Nephron progenitor cell (in vitro differentiated cells): ENCODE data around the gene GPHA2.
A peak's percentile ranks its signal among the peaks of the same experiment; 100 is the strongest.

ENCODE experiments used
- DNase-seq: peaks from one replicate; pipeline ENCODE4 v3.0.0; 2021
- H3K27ac Mint-ChIP-seq: 2 replicates; pipeline ENCODE4 v1.8.0; 2021; ENCODE audit warnings: mild to moderate bottlenecking, moderate library complexity, mixed read lengths
- H3K27me3 Mint-ChIP-seq: 2 replicates; pipeline ENCODE4 v1.8.0; 2021; ENCODE audit warnings: mild to moderate bottlenecking, low read depth, mixed read lengths; ENCODE audit not compliant: poor library complexity
- H3K36me3 Mint-ChIP-seq: 2 replicates; pipeline ENCODE4 v1.8.0; 2021; ENCODE audit warnings: low read depth, mixed read lengths
- H3K4me1 Mint-ChIP-seq: 2 replicates; pipeline ENCODE4 v1.8.0; 2021; ENCODE audit warnings: mixed read lengths
- H3K4me3 Mint-ChIP-seq: 2 replicates; pipeline ENCODE4 v1.8.0; 2021; ENCODE audit warnings: mild to moderate bottlenecking, moderate library complexity, mixed read lengths
- H3K9me3 Mint-ChIP-seq: 2 replicates; pipeline ENCODE4 v1.8.0; 2021; ENCODE audit warnings: mild to moderate bottlenecking, moderate library complexity, mixed read lengths
- TF ChIP-seq, protein P1 (sequence below): fragments of 200-600 bp; sonication (generic); IDR thresholded peaks from 2 replicates; pipeline ENCODE4 v1.5.0; 2021; ENCODE audit warnings: antibody characterized with exemption

Gene GPHA2

DNA sequence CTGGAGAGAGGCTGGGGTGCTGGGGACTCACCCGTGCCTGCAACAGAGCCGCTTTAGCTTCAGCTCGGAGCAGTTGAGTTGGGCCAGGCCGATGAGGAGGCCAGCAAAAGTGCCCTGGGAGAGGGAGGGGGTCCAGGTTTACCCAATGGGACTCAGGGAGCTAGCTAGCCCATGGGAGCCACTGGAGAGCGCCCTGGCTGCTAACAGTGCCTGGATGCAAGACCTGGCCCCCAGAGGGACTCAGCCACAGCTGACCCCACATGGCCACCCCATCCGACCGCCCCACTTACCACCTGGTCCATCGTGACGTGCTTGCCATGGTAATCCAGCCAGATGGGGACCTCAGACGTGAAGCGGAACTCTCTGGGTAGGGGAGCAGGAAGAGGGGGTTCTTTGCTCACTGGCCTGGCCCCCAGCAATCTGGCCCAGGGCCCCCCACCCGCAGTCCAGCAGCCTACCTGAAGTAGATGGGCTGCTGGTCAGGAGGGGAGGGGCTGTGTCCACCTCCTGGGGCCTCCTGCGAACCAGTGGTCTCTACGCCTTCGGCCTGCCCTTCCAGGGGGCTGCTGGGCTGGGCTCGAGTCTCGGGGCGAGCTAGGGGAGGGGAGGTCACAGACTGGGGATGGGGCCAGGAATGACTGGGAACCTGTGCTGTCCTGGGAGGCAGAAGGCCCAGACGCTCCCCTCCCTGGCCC is 38.2 kb downstream of the GPHA2 start:
- TF ChIP-seq, protein P1, sequence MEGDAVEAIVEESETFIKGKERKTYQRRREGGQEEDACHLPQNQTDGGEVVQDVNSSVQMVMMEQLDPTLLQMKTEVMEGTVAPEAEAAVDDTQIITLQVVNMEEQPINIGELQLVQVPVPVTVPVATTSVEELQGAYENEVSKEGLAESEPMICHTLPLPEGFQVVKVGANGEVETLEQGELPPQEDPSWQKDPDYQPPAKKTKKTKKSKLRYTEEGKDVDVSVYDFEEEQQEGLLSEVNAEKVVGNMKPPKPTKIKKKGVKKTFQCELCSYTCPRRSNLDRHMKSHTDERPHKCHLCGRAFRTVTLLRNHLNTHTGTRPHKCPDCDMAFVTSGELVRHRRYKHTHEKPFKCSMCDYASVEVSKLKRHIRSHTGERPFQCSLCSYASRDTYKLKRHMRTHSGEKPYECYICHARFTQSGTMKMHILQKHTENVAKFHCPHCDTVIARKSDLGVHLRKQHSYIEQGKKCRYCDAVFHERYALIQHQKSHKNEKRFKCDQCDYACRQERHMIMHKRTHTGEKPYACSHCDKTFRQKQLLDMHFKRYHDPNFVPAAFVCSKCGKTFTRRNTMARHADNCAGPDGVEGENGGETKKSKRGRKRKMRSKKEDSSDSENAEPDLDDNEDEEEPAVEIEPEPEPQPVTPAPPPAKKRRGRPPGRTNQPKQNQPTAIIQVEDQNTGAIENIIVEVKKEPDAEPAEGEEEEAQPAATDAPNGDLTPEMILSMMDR: no peak
- no peaks in the 10 kb centered on the region for H3K9me3 Mint-ChIP-seq
- H3K4me3 Mint-ChIP-seq: no peak overlapping the region
- peaks cover 12% of the 10 kb centered on the region for H3K36me3 Mint-ChIP-seq
- no peaks in the 10 kb centered on the region for H3K27me3 Mint-ChIP-seq
- H3K27ac Mint-ChIP-seq: no peak overlapping the region
- DNase-seq: no peak
- H3K4me1 Mint-ChIP-seq: peaks cover 12% of the 10 kb centered on the region

DNA sequence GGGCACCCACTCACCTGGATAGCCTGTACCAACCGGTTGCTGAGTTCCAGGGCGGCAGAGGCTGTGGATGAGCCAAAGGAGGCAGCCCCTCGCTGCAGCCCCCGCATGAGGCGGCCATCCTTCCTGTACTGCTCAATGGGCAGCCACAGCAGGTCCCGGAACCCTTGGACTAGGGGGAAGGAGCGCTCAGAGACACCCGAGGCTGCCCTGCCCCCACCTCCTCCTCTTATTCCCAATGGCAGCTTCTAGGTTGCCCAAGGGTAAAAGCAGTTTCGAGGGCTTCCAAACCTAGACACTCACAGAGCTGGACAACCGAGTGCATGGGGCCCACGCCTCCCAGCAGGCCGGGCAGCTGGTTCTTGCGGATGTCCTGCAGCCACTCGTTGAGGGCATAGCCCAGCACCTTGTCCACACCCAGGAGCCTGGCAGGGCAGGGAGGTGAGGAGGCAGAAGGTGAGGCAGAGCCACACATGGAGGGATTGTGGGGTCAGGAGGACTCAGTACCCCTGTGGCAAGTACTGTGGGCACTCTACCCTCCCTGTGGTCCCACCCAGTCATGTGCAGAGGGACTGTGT is 39.2 kb downstream of the GPHA2 start:
- H3K9me3 Mint-ChIP-seq: no peaks in the 10 kb centered on the region
- no peak overlapping the region for H3K4me3 Mint-ChIP-seq
- peaks cover 9% of the 10 kb centered on the region for H3K36me3 Mint-ChIP-seq
- no peak for DNase-seq
- H3K27me3 Mint-ChIP-seq: no peaks in the 10 kb centered on the region
- peaks cover 19% of the 10 kb centered on the region for H3K4me1 Mint-ChIP-seq
- TF ChIP-seq, protein P1: no peak
- no peak overlapping the region for H3K27ac Mint-ChIP-seq

DNA sequence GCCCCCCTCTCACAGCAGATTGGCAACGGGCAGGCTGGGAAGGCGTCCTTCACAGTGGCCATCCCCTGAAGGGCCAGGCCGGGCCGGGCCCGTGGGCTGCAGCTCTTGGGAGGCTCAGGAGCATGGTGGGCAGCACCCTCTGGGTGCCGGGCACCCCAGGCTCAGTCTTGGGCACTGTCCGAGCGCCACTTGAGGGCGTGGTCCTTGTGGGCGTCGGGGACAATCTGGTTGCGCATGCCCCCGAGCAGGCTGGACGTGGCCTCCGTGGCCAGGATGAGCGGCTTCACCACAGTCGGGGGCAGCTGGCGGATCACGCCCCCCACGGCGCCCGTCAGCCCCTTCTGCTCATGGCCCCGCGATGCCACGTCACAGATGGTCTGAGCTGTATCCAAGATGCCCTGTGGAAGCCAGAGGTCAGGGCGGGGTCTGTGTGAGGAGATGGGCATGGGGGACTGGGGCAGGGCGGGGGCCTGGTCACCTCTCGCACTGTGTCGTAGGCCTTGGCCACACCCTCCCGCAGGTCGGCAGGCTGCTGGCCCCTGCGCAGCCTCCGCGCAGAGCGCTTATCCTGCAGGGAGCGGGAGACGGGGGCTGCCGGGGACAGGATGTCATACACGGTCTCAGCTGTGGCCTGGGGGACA is 40.8 kb downstream of the GPHA2 start:
- H3K4me1 Mint-ChIP-seq: peaks cover 23% of the 10 kb centered on the region
- no peak overlapping the region for H3K4me3 Mint-ChIP-seq
- peaks cover 5% of the 10 kb centered on the region for H3K36me3 Mint-ChIP-seq

DNA sequence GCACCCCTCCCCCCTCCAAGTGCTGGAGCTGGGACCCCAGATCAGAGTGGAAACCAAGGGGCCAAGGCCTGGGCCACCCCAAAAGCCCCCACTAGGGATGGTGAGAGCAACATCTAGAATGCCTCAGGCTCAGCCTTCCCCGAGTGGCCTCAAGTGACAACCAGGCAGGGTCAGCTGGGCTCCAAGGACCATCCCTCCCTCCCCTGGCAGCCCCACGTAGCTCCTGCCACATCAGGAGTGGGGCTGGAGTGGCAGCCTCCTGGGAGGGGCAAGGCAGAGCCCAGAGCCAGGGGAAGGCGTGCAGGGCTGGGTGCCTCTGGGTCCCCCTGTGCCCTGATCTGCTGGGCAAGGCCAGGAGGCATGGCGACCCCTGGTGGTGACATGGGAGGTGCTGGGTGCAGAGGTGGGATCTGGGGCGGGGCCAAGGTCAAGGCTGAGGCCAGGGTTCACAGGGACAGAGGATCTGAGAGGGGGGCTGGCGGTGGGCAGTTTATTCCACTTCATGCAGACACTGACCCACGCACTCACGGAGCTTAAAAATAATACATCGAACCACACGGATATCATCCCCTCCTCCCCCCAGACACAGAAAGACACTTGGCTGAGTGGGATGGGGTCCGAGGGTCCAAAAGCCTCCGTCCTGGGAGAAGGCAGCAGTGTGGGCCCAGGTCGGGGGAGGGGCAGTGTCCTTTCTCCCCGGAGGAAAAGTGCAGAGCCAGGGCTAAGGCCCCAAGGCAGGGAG is 41.5 kb downstream of the GPHA2 start:
- TF ChIP-seq, protein P1: peak; percentile 89
- peaks cover 3% of the 10 kb centered on the region for H3K27me3 Mint-ChIP-seq
- H3K9me3 Mint-ChIP-seq: no peaks in the 10 kb centered on the region
- DNase-seq: peak; percentile 96
- peaks cover 5% of the 10 kb centered on the region for H3K36me3 Mint-ChIP-seq
- peaks cover 26% of the 10 kb centered on the region for H3K4me1 Mint-ChIP-seq
- no peak overlapping the region for H3K4me3 Mint-ChIP-seq
- H3K27ac Mint-ChIP-seq: no peak overlapping the region

More for the DNA sequence above, 40.8 kb downstream of the GPHA2 start:
- no peak overlapping the region for H3K27ac Mint-ChIP-seq
- H3K27me3 Mint-ChIP-seq: peaks cover 3% of the 10 kb centered on the region
- TF ChIP-seq, protein P1: no peak
- H3K9me3 Mint-ChIP-seq: no peaks in the 10 kb centered on the region
- no peak for DNase-seq

DNA sequence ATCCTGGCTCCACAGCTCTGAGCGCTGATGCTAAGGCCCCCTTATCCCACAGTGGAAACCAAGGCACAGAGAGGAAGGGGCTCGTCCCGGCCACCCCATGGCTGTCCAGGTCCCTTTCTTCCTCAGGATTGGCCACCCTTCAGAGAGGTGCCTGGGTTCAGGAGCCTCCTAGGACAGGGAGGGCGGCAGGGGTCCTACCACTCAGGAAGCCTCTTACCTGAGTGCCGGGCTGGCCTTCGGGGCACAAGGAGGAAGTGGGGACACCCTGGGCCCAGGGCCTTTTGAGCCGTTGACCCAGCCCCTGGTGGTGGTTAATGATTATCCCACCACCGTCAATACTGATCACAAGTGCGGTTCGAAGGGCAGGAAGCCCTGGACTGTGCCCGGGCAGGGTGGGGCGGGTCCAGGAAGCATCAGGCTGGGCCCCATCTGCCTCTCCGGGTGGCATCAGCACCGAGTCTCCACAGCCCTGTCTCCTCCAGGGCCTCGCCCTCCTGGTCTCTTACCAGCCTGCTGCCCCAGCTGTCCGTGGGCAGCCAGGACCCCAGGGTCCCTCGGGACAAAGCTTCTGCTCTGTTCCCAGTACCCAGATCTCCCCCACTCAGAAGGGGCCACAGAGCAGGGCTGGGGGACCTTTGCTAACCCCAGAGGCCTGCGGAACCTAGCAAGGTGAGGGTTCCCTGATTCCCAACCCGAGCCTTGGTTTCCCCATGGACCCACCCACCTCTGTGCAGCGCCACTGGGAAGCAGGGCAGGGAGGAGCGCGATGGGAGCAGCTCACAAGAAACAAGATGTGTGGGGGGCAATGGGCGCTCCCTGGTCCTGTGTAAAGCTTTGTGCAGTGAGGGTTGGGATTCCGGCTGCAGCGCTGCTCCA is 42.3 kb downstream of the GPHA2 start:
- TF ChIP-seq, protein P1: no peak
- peaks cover 34% of the 10 kb centered on the region for H3K4me1 Mint-ChIP-seq
- no peak for DNase-seq
- H3K27ac Mint-ChIP-seq: no peak overlapping the region
- no peak overlapping the region for H3K4me3 Mint-ChIP-seq
- H3K36me3 Mint-ChIP-seq: peaks cover 5% of the 10 kb centered on the region
- no peaks in the 10 kb centered on the region for H3K9me3 Mint-ChIP-seq
- peaks cover 3% of the 10 kb centered on the region for H3K27me3 Mint-ChIP-seq
